KMS-11 (cell line): ENCODE measurements around the gene ALS2CL.

Experiments
- H2AFZ ChIP-seq: fragments of 200-600 bp; sonication (generic); 2 replicates; pipeline ENCODE4 v1.6.1; 2016; ENCODE audit warnings: antibody characterized with exemption, mixed run types, low read depth
- H3K27ac ChIP-seq: fragments of 200-600 bp; sonication (generic); 2 replicates; pipeline ENCODE4 v1.6.1; 2016; ENCODE audit warnings: mild to moderate bottlenecking, mixed run types
- H3K27me3 ChIP-seq: fragments of 200-600 bp; sonication (generic); 2 replicates; pipeline ENCODE4 v1.6.1; 2017; ENCODE audit warnings: mild to moderate bottlenecking, low read depth, mixed run types, moderate library complexity; ENCODE audit not compliant: insufficient read depth
- H3K36me3 ChIP-seq: fragments of 200-600 bp; sonication (generic); 2 replicates; pipeline ENCODE4 v1.6.1; 2017; ENCODE audit warnings: mild to moderate bottlenecking, mixed run types; ENCODE audit not compliant: insufficient read depth
- H3K4me1 ChIP-seq: fragments of 200-600 bp; sonication (generic); 2 replicates; pipeline ENCODE4 v1.6.1; 2016; ENCODE audit warnings: mild to moderate bottlenecking, low read depth, mixed run types; ENCODE audit not compliant: poor library complexity, severe bottlenecking
- H3K4me2 ChIP-seq: fragments of 200-600 bp; sonication (generic); 2 replicates; pipeline ENCODE4 v1.7.0; 2016; ENCODE audit warnings: mild to moderate bottlenecking, mixed run types
- H3K4me3 ChIP-seq: fragments of 200-600 bp; sonication (generic); IDR thresholded peaks from 2 replicates; pipeline ENCODE4 v1.6.1; 2017; ENCODE audit warnings: low read depth, low read length, mixed read lengths; ENCODE audit not compliant: insufficient read depth
- H3K79me2 ChIP-seq: fragments of 200-600 bp; sonication (generic); 2 replicates; pipeline ENCODE4 v1.6.1; 2016; ENCODE audit warnings: low read depth, mixed run types; ENCODE audit not compliant: insufficient read depth
- H3K9ac ChIP-seq: fragments of 200-600 bp; sonication (generic); 2 replicates; pipeline ENCODE4 v1.6.1; 2016; ENCODE audit warnings: mild to moderate bottlenecking, mixed run types
- H4K20me1 ChIP-seq: fragments of 200-600 bp; sonication (generic); 2 replicates; pipeline ENCODE4 v1.6.1; 2016; ENCODE audit warnings: mild to moderate bottlenecking, mixed run types; ENCODE audit not compliant: insufficient read depth
- CTCF ChIP-seq: fragments of 200-600 bp; sonication (generic); conservative IDR thresholded peaks from 2 replicates; pipeline ENCODE4 v1.6.1; 2017; ENCODE audit warnings: low read depth, mild to moderate bottlenecking, antibody characterized with exemption, low read length, moderate library complexity, mixed read lengths

ALS2CL gene

GRCh38 chr3:46643701-46644100, 49.8 kb downstream of the ALS2CL start:
- Histone ChIP-seq H3K27me3 (no peaks in the 10 kb centered on the region), H3K79me2 (no peaks in the 10 kb centered on the region), H3K4me2 (no peak overlapping the region), H4K20me1 (no peaks in the 10 kb centered on the region), H3K4me3 (no peak overlapping the region), H3K4me1 (no peaks in the 10 kb centered on the region), H3K9ac (no peak overlapping the region), H2AFZ (no peak overlapping the region), H3K27ac (no peak overlapping the region), H3K36me3 (no peaks in the 10 kb centered on the region)
- no peak for TF ChIP-seq CTCF

DNA sequence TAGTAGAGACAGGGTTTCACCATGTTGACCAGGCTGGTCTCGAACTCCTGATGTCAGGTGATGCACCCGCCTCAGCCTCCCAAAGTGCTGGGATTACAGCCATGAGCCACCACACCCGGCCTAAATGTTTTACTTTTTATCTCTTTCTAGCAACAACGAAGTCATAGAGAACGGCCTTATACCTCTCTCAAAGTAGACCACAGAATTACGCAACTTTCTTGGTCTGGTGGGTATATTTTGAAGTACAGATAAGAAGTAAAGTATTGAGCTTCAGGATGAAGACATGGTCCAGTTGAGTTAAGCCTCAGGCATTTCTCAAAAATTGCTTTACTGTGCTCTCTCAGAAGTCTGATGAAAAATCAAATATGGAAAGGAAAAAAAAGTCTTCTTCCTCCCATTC, 50.5 kb downstream of the ALS2CL start:
- TF ChIP-seq CTCF = no peak
- Histone ChIP-seq H4K20me1 (no peaks in the 10 kb centered on the region), H3K4me1 (no peaks in the 10 kb centered on the region), H3K27me3 (no peaks in the 10 kb centered on the region), H3K36me3 (no peaks in the 10 kb centered on the region), H2AFZ (no peak overlapping the region), H3K9ac (no peak overlapping the region), H3K79me2 (no peaks in the 10 kb centered on the region), H3K4me2 (no peak overlapping the region), H3K4me3 (no peak overlapping the region), H3K27ac (no peak overlapping the region)

DNA sequence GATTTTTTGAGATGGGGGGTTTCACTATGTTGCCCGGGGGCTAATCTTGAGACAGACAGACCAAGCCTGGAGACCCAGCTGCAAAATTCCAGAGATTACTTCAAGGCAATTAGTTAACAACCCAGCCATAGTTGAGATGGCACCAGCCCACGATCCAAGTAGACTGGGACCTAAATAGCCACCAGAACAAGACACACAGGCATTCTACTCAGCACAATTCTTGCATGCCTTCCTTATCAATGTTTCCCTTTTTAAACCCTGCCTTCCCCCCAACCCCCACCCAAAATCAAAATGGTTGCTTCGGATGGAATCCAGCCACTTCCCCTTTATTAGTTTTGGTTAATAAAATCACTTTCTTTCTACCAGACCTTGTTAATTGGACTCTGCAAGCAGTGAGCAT, 52.6 kb downstream of the ALS2CL start:
- Histone ChIP-seq H3K9ac (no peak overlapping the region), H2AFZ (no peak overlapping the region), H3K27me3 (no peaks in the 10 kb centered on the region), H3K79me2 (no peaks in the 10 kb centered on the region), H3K4me3 (no peak overlapping the region), H3K4me2 (no peak overlapping the region), H3K36me3 (no peaks in the 10 kb centered on the region), H4K20me1 (no peaks in the 10 kb centered on the region), H3K4me1 (no peaks in the 10 kb centered on the region), H3K27ac (no peak overlapping the region)
- no peak for TF ChIP-seq CTCF

DNA sequence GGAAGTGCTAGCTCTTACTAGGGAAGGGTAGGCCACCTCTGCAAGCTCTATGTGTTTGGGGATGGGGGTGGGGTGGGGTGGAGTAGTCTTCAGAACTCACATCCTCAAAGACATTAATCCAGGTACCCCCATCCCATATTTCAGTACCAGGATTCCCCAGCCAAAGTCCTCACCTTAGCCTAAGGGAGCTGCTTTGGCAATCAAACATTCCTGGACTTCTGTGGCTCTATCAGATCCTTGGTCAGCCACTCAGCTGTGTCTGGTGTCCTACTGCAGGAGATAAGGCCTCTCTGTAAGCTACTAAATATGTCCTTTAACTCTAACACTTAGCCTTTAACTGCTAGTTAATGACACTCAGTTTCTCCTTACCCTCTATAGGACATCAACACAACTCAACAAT, 54.3 kb downstream of the ALS2CL start:
- no peaks in the 10 kb centered on the region for H3K79me2 ChIP-seq
- H3K36me3 ChIP-seq = no peaks in the 10 kb centered on the region
- no peak overlapping the region for H3K27ac ChIP-seq
- TF ChIP-seq CTCF = no peak
- H3K4me2 ChIP-seq = no peak overlapping the region
- H3K4me3 ChIP-seq = no peak overlapping the region
- H3K9ac ChIP-seq = no peak overlapping the region
- H3K27me3 ChIP-seq = no peaks in the 10 kb centered on the region
- H3K4me1 ChIP-seq = no peaks in the 10 kb centered on the region
- H2AFZ ChIP-seq = no peak overlapping the region
- H4K20me1 ChIP-seq = no peaks in the 10 kb centered on the region

DNA sequence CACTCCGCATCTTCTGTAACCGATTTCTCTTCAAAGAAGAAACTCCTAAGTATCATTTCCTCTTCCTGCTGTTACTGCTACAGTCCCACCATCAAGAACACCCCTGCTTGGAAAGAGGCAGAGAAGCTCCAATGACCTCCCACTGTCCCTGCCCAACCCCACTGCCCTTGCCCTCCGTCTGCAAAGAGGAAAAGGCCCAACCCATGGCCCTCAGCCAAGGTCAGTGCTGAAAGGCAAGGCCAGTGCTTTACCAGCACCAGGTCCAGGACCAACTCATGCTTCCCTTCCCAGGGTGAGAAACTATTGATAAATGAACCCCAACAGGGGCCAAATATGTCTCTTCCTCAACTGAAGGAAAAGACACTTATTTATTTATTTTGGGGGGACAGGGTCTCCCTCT, 58.6 kb downstream of the ALS2CL start:
- H3K79me2 ChIP-seq = no peaks in the 10 kb centered on the region
- no peak overlapping the region for H3K4me2 ChIP-seq
- no peak overlapping the region for H2AFZ ChIP-seq
- no peaks in the 10 kb centered on the region for H4K20me1 ChIP-seq
- H3K36me3 ChIP-seq = no peaks in the 10 kb centered on the region
- no peaks in the 10 kb centered on the region for H3K4me1 ChIP-seq
- TF ChIP-seq CTCF = no peak
- no peaks in the 10 kb centered on the region for H3K27me3 ChIP-seq
- no peak overlapping the region for H3K9ac ChIP-seq
- no peak overlapping the region for H3K27ac ChIP-seq
- H3K4me3 ChIP-seq = no peak overlapping the region
